Right cardiac atrium (tissue), 5 donors: ENCODE measurements around the gene PTPRN2. TPM values are rescaled to one million over a fixed set of nuclear protein-coding genes. Genes with fewer than 3 reads are reported as not detected.

Source experiments
- ATAC-seq, 2 donors: fragments of 200-7000 bp; cut with Tn5 transposase; one replicate each; pipeline versions ENCODE4 v1.8.0 to v1.9.1; 2020; ENCODE audit warnings: moderate library complexity in 2 of 2, mild to moderate bottlenecking in 1 of 2
- DNase-seq, 3 donors: peaks; one replicate each; pipeline ENCODE4 v3.0.0-alpha.2; 2020
- H3K27ac ChIP-seq: one replicate; pipeline ENCODE4 v1.5.1; 2013; ENCODE audit warnings: mild to moderate bottlenecking, low read length, control low read depth, moderate library complexity
- H3K27me3 ChIP-seq: one replicate; pipeline ENCODE4 v1.6.1; 2013; ENCODE audit not compliant: control insufficient read depth, insufficient read depth
- H3K4me1 ChIP-seq: one replicate; pipeline ENCODE4 v1.6.1; 2013; ENCODE audit warnings: low read length; ENCODE audit not compliant: control insufficient read depth, insufficient read depth
- H3K4me3 ChIP-seq: one replicate; pipeline ENCODE4 v1.5.1; 2013; ENCODE audit warnings: low read length, control low read depth
- H3K9me3 ChIP-seq: one replicate; pipeline ENCODE4 v1.6.1; 2013; ENCODE audit warnings: low read length; ENCODE audit not compliant: control insufficient read depth
- WGBS: extraction: QIAGEN DNeasy Blood & Tissue Kit; methylation state at CpG from one replicate; pipeline ENCODE4 v1.1.7; 2013; 5-methylcytosine and 5-hydroxymethylcytosine counted together
- intact Hi-C, 4 donors: fragments of 100-400 bp; cut with DNase I; formaldehyde crosslinking; loops; one replicate each; pipeline versions ENCODE4 v1.11.0 to v1.14.0; 2022 to 2023
- polyA plus RNA-seq: library from polyadenylated mRNA; stranded (reverse); fragments of 200-250 nt; gene quantifications from one replicate; pipeline ENCODE4 v1.2.3, GENCODE V29; 2013
- total RNA-seq, 4 donors: library from RNA; stranded (reverse); fragmentation: NEBNext Ultra II Directional; extraction: Animal tissue kit (Norgen Biotek cat#: 25700); gene quantifications; one replicate each; pipeline ENCODE4 v1.2.1, GENCODE V29; 2021
- donor health status: healthy with polysubstance abuse.
- donor health status: DM: no; HTN: yes; CAD: no.
- donor health status: DM: no; HTN: no; CAD: no.
- donor health status: DM: no; HTN: yes; CAD: no; lungs with severe emphysema.
- donor health status: DM: yes; HTN: yes; CAD: no.

Gene PTPRN2
- total and polyA plus RNA-seq, 5 donors = 1.5 to 3.9 (median 1.9) TPM

DNA sequence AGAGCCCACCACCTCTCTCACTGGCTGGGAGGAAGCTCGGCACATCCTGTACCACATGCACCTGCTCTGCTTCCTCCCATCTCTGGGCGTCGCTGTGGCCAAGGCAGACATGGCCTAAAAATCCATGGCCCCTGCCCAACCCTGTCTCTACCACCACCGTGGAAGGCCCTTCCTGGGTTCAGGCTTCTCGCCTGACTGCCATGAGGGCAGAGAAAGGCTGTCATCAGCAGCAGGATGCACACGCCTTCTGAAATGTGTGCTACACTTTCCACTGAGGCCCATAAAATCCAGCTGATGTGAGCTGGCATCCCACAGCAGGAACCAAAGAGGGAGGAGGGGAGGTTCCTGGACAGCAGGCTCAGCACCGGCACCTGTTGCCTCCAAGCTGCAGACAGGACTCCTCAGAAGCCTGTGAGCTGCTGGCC lies 93.4 kb downstream of the PTPRN2 start:
- no peaks in the 10 kb centered on the region for H3K4me1 ChIP-seq
- ATAC-seq = no peak
- no peaks in the 10 kb centered on the region for H3K9me3 ChIP-seq
- no peak overlapping the region for H3K4me3 ChIP-seq
- H3K27ac ChIP-seq = no peak overlapping the region
- H3K27me3 ChIP-seq = no peaks in the 10 kb centered on the region
- DNase-seq = no peak
- intact Hi-C loops = no loop called here
- 53% methylated on average over 7 of the region's 7 CpGs for WGBS

DNA sequence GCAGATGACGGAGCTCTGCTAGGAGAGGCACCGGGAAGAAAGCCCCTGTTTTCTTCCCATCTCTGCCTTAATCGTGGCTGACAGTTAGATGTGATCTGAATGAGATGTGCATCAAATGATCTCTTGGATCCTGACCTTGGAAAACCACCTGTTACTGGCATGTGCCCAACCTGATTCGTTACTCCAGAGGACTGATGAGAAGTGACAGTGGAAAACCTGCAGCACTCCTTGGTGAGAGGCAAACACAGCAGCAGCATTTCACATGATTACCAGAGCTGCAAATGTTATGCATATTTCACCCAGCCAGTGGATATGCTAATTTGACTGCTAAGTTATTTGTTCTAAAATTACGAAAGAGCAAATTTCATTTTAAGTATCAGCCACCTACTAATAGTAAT lies 95.3 kb downstream of the PTPRN2 start:
- Histone ChIP-seq H3K27ac (no peak overlapping the region), H3K27me3 (no peaks in the 10 kb centered on the region), H3K4me1 (no peaks in the 10 kb centered on the region), H3K9me3 (no peaks in the 10 kb centered on the region), H3K4me3 (no peak overlapping the region)
- intact Hi-C loops = no loop called here
- DNase-seq = no peak
- WGBS = 74% methylated on average over 5 of the region's 5 CpGs
- ATAC-seq = no peak

DNA sequence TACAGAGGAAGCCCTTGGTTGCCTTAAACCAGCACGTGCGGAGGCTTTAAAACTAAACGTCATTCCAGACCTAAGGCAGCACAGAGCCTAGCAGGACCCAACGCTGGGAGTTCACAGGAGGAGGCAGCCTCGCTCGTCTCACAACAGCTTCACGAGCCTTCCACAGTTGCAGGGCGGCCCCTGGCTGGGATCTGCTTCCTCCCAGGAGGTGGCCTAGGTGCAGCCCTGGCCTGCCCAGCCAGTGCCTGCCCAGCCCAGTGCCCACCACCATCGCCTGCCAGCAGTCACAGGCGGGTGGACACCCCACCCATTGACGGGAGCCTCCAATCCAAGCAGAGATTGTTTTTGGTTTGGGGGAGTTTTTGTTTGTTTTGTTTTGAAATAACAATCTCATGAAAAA lies 96.5 kb downstream of the PTPRN2 start:
- ATAC-seq (no peak), DNase-seq (no peak)
- no peaks in the 10 kb centered on the region for H3K27me3 ChIP-seq
- intact Hi-C loops = no loop called here
- WGBS = 75% methylated on average over 11 of the region's 11 CpGs
- H3K9me3 ChIP-seq = no peaks in the 10 kb centered on the region
- no peak overlapping the region for H3K27ac ChIP-seq
- H3K4me1 ChIP-seq = no peaks in the 10 kb centered on the region
- H3K4me3 ChIP-seq = no peak overlapping the region

DNA sequence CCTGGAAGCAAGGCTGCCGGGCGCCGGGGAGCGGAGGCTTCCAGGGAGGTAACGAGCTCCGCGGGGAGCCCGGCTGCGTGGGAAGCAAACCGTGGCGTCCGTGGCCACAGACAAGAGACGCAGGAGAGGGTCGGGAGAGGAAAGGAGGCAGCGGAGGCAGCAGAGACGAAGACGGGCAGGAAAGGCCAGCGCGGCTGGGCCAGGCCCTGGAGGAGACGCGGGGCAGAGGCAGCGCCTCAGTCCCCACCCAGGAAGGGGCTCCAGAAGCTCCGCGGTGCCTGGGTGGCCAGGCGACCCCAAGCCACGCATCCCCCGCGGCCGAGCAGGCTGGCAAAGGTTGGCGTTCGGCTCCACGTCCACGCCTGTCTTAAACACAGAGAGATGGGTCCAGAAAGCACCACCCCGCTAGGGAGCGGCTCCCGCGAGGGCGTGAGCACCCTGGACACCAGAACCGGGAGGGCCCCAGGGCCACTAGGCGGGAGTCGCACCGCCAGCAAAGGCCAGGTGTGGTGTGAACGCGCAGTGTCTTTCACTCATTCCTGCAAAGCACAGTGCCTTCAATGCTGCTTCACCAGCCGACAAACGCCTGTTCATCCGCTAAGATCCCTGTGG lies 97.3 kb downstream of the PTPRN2 start:
- no peak overlapping the region for H3K4me3 ChIP-seq
- 93% methylated on average over 47 of the region's 47 CpGs for WGBS
- ATAC-seq = no peak
- H3K9me3 ChIP-seq = no peaks in the 10 kb centered on the region
- no peaks in the 10 kb centered on the region for H3K4me1 ChIP-seq
- H3K27ac ChIP-seq = no peak overlapping the region
- intact Hi-C loops = no loop called here
- DNase-seq = no peak
- no peaks in the 10 kb centered on the region for H3K27me3 ChIP-seq

DNA sequence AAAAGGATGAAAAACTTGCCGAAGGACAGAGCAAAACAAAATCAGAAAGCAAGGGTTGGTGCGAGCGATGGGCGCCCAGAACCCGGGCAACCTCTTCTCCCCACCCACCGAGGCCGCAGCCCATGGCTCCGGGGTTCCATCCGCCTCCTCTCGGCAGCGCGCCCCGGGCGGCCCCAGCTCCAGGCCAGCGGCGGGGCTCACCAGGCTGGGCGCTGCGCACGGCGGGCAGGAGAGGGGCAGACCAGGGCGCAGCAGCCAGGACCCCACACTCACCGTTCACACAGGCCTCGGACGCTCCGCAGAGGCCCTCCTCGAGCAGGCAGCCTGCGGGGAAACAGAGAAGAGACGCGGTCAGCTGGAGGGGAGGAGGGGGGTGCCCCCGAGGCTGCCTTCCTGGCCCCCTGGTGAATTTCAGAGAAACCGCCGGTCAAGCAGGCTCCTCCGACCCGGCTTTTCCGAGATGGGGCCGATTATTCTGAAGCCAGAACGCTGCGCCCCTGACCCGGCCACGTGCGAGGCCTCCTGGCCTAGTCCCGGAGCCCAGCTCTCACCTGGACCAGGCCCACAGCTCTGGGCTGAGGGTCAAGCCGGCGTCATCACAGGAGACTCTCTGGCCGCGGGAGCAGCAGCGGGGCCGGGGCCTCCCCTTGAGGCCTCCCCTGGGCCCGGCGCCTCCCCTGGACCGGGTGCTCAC lies 98.0 kb downstream of the PTPRN2 start:
- ATAC-seq (no peak), DNase-seq (no peak)
- no peaks in the 10 kb centered on the region for H3K27me3 ChIP-seq
- no peak overlapping the region for H3K27ac ChIP-seq
- no peaks in the 10 kb centered on the region for H3K9me3 ChIP-seq
- no peak overlapping the region for H3K4me3 ChIP-seq
- 90% methylated on average over 51 of the region's 51 CpGs for WGBS
- intact Hi-C loops = no loop called here
- H3K4me1 ChIP-seq = no peaks in the 10 kb centered on the region

DNA sequence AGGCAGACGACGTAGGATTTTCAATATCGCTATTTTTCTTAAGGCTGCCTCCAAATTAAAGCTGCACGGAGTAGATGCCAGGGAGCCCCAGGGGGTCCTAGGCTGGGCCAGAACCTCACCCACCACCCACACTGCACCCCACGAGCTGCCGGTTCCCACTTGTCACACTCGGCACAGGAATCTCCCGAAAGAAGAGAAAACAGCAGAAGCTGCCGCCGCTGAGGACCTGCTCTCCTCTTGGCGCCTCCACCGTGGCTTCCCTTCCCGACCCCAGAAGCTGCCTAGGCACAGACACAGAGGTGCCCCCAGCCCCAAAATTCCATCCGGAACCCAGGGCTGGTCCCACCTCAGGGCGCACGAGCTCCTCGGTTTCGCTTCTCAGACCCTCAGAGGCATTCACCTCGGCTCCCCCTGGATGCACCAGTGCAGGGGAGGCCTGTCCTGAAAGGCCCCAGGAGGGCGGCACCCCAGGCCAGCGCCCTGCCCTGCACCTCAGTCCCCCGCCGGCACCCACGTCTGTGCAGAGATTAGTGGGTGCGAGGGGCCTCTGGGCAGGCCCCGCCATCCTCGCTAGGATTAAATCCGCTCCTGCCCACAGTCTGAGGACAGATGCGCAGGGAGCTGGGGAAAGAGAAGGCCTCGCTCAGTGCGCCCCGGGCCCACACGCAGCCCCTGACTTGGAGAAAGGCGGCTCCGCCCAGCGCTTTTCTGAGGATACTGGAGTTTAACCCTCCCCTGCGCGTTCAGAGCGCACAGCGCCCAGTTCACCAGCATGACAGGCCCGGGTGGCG lies 99.2 kb downstream of the PTPRN2 start:
- H3K27ac ChIP-seq = no peak overlapping the region
- DNase-seq = no peak
- H3K4me3 ChIP-seq = no peak overlapping the region
- no peaks in the 10 kb centered on the region for H3K27me3 ChIP-seq
- intact Hi-C loops = no loop called here
- ATAC-seq = peak in 1 of 2 donors; percentile 33
- no peaks in the 10 kb centered on the region for H3K4me1 ChIP-seq
- 89% methylated on average over 42 of the region's 42 CpGs for WGBS
- no peaks in the 10 kb centered on the region for H3K9me3 ChIP-seq

DNA sequence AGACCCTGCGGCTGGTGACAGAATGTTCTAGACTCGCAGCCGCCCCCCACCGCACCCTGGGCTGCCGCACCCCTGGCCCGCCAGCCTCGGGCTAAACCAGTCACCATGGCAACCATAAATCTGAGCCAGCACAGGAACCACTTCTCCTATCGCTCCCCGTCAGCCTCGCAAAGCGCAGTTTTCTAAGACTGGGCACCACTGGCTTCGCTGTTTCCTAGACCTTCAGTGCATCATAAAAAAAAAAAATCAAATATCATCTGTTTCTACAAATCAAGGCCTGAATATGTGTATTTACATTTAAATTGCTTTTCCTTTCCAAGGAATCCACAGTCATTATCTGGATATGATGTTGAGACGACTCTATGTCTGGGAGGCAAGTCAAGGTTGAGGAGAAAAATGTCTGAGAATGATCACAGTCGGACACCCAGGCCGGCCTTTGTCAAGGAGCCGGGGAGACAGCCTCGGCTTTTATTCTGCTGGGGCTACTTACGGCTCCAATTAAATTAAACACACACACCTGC lies 99.9 kb downstream of the PTPRN2 start:
- no peaks in the 10 kb centered on the region for H3K9me3 ChIP-seq
- H3K4me3 ChIP-seq = no peak overlapping the region
- intact Hi-C loops = no loop called here
- H3K27me3 ChIP-seq = no peaks in the 10 kb centered on the region
- ATAC-seq = no peak
- no peaks in the 10 kb centered on the region for H3K4me1 ChIP-seq
- no peak for DNase-seq
- WGBS = 75% methylated on average over 18 of the region's 18 CpGs
- H3K27ac ChIP-seq = no peak overlapping the region

DNA sequence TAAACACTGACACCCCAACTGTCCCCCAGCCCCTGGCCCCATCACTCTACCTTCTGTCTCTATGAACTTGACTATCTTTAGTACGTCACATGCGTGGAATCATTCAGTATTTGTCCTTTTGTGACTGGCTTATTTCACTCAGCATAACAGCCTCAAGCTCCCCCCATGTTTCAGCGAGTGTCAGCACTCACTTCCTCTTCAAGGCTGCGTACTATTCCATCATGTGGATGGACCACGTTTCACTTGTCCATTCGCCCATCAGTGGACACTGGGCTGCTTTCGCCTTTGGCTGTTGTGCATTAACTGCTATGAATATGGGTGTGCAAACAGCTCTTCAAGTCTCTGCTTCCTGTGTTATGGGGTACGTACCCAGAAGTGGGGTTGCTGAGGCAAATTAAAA lies 100.7 kb downstream of the PTPRN2 start:
- no peak for ATAC-seq
- intact Hi-C loops = no loop called here
- Histone ChIP-seq H3K27ac (no peak overlapping the region), H3K4me1 (no peaks in the 10 kb centered on the region), H3K27me3 (no peaks in the 10 kb centered on the region), H3K4me3 (no peak overlapping the region), H3K9me3 (no peaks in the 10 kb centered on the region)
- no peak for DNase-seq
- WGBS = 94% methylated on average over 8 of the region's 8 CpGs

DNA sequence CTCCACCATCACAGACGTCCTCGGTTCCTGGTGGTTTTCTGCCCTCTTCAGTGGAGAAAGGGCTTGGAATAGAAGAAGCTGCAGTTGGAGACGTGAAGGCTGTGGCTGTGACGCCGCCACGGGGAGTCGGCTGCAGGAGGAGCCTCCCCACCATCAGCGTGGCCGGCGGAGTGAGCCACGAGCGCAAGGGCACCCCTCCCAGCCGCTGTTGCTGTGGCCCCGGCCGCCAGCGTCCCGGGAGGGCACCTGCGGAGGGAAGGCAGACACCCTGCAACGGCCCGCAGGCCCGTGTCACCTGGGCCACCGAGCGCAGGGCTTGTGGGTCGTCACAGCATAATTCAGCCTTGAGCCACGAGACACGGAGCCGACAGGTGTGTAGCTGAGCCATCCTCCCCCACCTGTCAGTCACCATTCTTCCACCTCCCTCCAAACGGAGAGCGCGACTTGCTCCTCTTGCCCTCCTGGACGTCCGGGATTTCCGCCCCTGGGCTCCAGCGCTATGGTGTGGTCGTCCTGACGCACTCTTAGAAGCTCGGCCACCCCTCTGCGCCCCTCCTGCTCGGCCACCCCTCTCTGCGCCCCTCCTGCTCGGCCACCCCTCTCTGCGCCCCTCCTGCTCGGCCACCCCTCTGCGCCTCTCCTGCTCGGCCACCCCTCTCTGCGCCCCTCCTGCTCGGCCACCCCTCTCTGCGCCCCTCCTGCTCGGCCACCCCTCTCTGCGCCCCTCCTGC lies 102.7 kb downstream of the PTPRN2 start:
- Histone ChIP-seq H3K4me1 (no peaks in the 10 kb centered on the region), H3K27me3 (no peaks in the 10 kb centered on the region), H3K4me3 (no peak overlapping the region), H3K9me3 (no peaks in the 10 kb centered on the region), H3K27ac (no peak overlapping the region)
- no peak for DNase-seq
- intact Hi-C loops = no loop called here
- 92% methylated on average over 49 of the region's 50 CpGs for WGBS
- ATAC-seq = no peak

DNA sequence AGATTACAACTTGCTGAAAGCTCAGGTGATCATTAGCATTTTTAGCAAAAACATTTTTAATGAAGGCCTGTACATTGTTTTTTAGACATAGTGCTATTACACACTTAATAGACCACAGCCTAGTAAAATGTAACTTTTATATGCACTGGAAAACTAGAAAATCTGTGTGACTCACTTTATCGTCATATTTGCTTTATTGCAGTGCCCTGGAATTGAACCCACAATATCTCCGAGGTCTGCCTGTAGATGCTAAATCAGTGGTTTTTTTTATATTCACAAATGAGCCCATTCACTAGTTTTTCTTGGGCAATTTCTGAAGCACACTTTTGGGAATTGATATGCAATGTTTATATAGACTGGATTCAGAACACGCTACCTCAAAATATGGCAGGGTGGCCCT lies 105.1 kb downstream of the PTPRN2 start:
- Histone ChIP-seq H3K4me3 (no peak overlapping the region), H3K27me3 (no peaks in the 10 kb centered on the region), H3K27ac (no peak overlapping the region), H3K9me3 (no peaks in the 10 kb centered on the region), H3K4me1 (no peaks in the 10 kb centered on the region)
- 76% methylated on average over 3 of the region's 3 CpGs for whole genome bisulfite sequencing
- DNase-seq (no peak), ATAC-seq (no peak)
- intact Hi-C loops = no loop called here

DNA sequence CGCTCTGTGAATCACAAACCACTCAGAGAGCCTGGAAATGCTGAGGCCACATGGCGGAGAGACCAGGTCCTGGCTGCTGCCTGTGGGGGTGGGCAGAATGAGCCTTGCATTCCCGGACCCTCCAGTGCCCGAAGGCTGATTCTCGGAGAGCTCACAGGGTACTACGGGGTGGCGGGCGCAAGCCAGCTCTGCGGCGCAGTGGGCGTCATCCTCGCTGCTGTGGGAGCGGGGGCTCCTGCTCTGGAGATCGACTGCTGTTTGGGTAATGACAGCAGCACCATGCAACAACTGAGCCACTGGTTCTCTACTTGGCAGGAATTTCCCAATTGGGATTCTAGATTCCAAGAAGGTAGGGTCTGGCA lies 108.0 kb downstream of the PTPRN2 start:
- H3K27me3 ChIP-seq = no peaks in the 10 kb centered on the region
- ATAC-seq = no peak

More for the DNA sequence above, 108.0 kb downstream of the PTPRN2 start:
- H3K27ac ChIP-seq = no peak overlapping the region
- WGBS = 86% methylated on average over 14 of the region's 14 CpGs
- H3K4me3 ChIP-seq = no peak overlapping the region
- DNase-seq = no peak
- no peaks in the 10 kb centered on the region for H3K9me3 ChIP-seq
- no peaks in the 10 kb centered on the region for H3K4me1 ChIP-seq
- intact Hi-C loops = no loop called here
